ENCODE results near the gene VSIG8.

The VSIG8 gene

GRCh38 chr1:159849626-159850366 lies 12.7 kb downstream of the VSIG8 start:
- no peak overlapping the region for H3K4me3 ChIP-seq
- H3K36me3 ChIP-seq (ENCODE audit: insufficient read depth, low read length), result no peaks in the 10 kb centered on the region
- no peaks in the 10 kb centered on the region for H3K9me3 ChIP-seq (ENCODE audit: low read depth, low read length)
- no peak overlapping the region for H3K27ac ChIP-seq
- no peak for DNase-seq (ENCODE audit: low read depth, low spot score)
- TF ChIP-seq POLR2AphosphoS5 (IDR thresholded peaks at IDR 0.05; ENCODE audit: borderline replicate concordance, low read depth, low read length) (no peak), EZH2 (IDR thresholded peaks at IDR 0.05) (no peak), FOXP2 (optimal IDR thresholded peaks at IDR 0.05; ENCODE audit: control extremely low read depth, extremely low read length, insufficient read depth) (no peak)
- H3K9ac ChIP-seq (ENCODE audit: insufficient read length), result no peak overlapping the region

GRCh38 chr1:159848326-159848725 lies 14.1 kb downstream of the VSIG8 start:
- Histone ChIP-seq H3K9me3 (ENCODE audit: low read depth, low read length) (no peaks in the 10 kb centered on the region), H3K4me3 (no peak overlapping the region), H3K36me3 (ENCODE audit: insufficient read depth, low read length) (no peaks in the 10 kb centered on the region), H3K9ac (ENCODE audit: insufficient read length) (no peak overlapping the region), H3K27ac (no peak overlapping the region)
- no peak for DNase-seq (ENCODE audit: low read depth, low spot score)
- TF ChIP-seq POLR2AphosphoS5 (IDR thresholded peaks at IDR 0.05; ENCODE audit: borderline replicate concordance, low read depth, low read length) (no peak), FOXP2 (optimal IDR thresholded peaks at IDR 0.05; ENCODE audit: control extremely low read depth, extremely low read length, insufficient read depth) (no peak), EZH2 (IDR thresholded peaks at IDR 0.05) (no peak)

- TF ChIP-seq POLR2AphosphoS5 (IDR thresholded peaks at IDR 0.05; ENCODE audit: borderline replicate concordance, low read depth, low read length), result no peak
- no peak for TF ChIP-seq EZH2 (IDR thresholded peaks at IDR 0.05)
- H3K4me3 ChIP-seq, result no peak overlapping the region
- no peak overlapping the region for H3K27ac ChIP-seq
- no peaks in the 10 kb centered on the region for H3K9me3 ChIP-seq (ENCODE audit: low read depth, low read length)
- no peak for DNase-seq (ENCODE audit: low read depth, low spot score)
- H3K9ac ChIP-seq (ENCODE audit: insufficient read length), result no peak overlapping the region
- no peaks in the 10 kb centered on the region for H3K36me3 ChIP-seq (ENCODE audit: insufficient read depth, low read length)
Observed at GRCh38 chr1:159847231-159847630, 15.2 kb downstream of the VSIG8 start.

- no peak overlapping the region for H3K4me3 ChIP-seq
- no peak overlapping the region for H3K27ac ChIP-seq
- H3K9ac ChIP-seq (ENCODE audit: insufficient read length), result no peak overlapping the region
- DNase-seq (ENCODE audit: low read depth, low spot score), result no peak
- no peak for TF ChIP-seq POLR2AphosphoS5 (IDR thresholded peaks at IDR 0.05; ENCODE audit: borderline replicate concordance, low read depth, low read length)
- TF ChIP-seq EZH2 (IDR thresholded peaks at IDR 0.05), result no peak
- TF ChIP-seq FOXP2 (optimal IDR thresholded peaks at IDR 0.05; ENCODE audit: control extremely low read depth, extremely low read length, insufficient read depth), result no peak
- H3K36me3 ChIP-seq (ENCODE audit: insufficient read depth, low read length), result no peaks in the 10 kb centered on the region
- H3K9me3 ChIP-seq (ENCODE audit: low read depth, low read length), result no peaks in the 10 kb centered on the region
Observed at GRCh38 chr1:159845751-159846629, 16.5 kb downstream of the VSIG8 start.

- no peak for TF ChIP-seq EZH2 (IDR thresholded peaks at IDR 0.05)
- no peak for TF ChIP-seq POLR2AphosphoS5 (IDR thresholded peaks at IDR 0.05; ENCODE audit: borderline replicate concordance, low read depth, low read length)
- TF ChIP-seq FOXP2 (optimal IDR thresholded peaks at IDR 0.05; ENCODE audit: control extremely low read depth, extremely low read length, insufficient read depth), result no peak
- DNase-seq (ENCODE audit: low read depth, low spot score), result no peak
- Histone ChIP-seq H3K27ac (no peak overlapping the region), H3K9me3 (ENCODE audit: low read depth, low read length) (no peaks in the 10 kb centered on the region), H3K36me3 (ENCODE audit: insufficient read depth, low read length) (no peaks in the 10 kb centered on the region), H3K4me3 (no peak overlapping the region), H3K9ac (ENCODE audit: insufficient read length) (no peak overlapping the region)
Observed at GRCh38 chr1:159843459-159843858, 19.0 kb downstream of the VSIG8 start.

- Histone ChIP-seq H3K9ac (ENCODE audit: insufficient read length) (no peak overlapping the region), H3K4me3 (no peak overlapping the region), H3K36me3 (ENCODE audit: insufficient read depth, low read length) (no peaks in the 10 kb centered on the region), H3K27ac (no peak overlapping the region), H3K9me3 (ENCODE audit: low read depth, low read length) (no peaks in the 10 kb centered on the region)
- DNase-seq (ENCODE audit: low read depth, low spot score), result no peak
- TF ChIP-seq POLR2AphosphoS5 (IDR thresholded peaks at IDR 0.05; ENCODE audit: borderline replicate concordance, low read depth, low read length) (no peak), EZH2 (IDR thresholded peaks at IDR 0.05) (no peak), FOXP2 (optimal IDR thresholded peaks at IDR 0.05; ENCODE audit: control extremely low read depth, extremely low read length, insufficient read depth) (no peak)
Observed at GRCh38 chr1:159841749-159842148, 20.7 kb downstream of the VSIG8 start.

GRCh38 chr1:159839116-159839849 lies 23.2 kb downstream of the VSIG8 start:
- Histone ChIP-seq H3K4me3 (no peak overlapping the region), H3K9me3 (ENCODE audit: low read depth, low read length) (no peaks in the 10 kb centered on the region), H3K36me3 (ENCODE audit: insufficient read depth, low read length) (no peaks in the 10 kb centered on the region), H3K9ac (ENCODE audit: insufficient read length) (no peak overlapping the region), H3K27ac (no peak overlapping the region)
- no peak for DNase-seq (ENCODE audit: low read depth, low spot score)
- no peak for TF ChIP-seq POLR2AphosphoS5 (IDR thresholded peaks at IDR 0.05; ENCODE audit: borderline replicate concordance, low read depth, low read length)
- TF ChIP-seq FOXP2 (optimal IDR thresholded peaks at IDR 0.05; ENCODE audit: control extremely low read depth, extremely low read length, insufficient read depth), result no peak
- TF ChIP-seq EZH2 (IDR thresholded peaks at IDR 0.05), result no peak

- no peaks in the 10 kb centered on the region for H3K9me3 ChIP-seq (ENCODE audit: low read depth, low read length)
- no peak overlapping the region for H3K27ac ChIP-seq
- no peak overlapping the region for H3K9ac ChIP-seq (ENCODE audit: insufficient read length)
- TF ChIP-seq FOXP2 (optimal IDR thresholded peaks at IDR 0.05; ENCODE audit: control extremely low read depth, extremely low read length, insufficient read depth) (no peak), EZH2 (IDR thresholded peaks at IDR 0.05) (no peak), POLR2AphosphoS5 (IDR thresholded peaks at IDR 0.05; ENCODE audit: borderline replicate concordance, low read depth, low read length) (no peak)
- DNase-seq (ENCODE audit: low read depth, low spot score), result no peak
- no peaks in the 10 kb centered on the region for H3K36me3 ChIP-seq (ENCODE audit: insufficient read depth, low read length)
- H3K4me3 ChIP-seq, result no peak overlapping the region
Observed at GRCh38 chr1:159838715-159839114, 23.7 kb downstream of the VSIG8 start.

Data from SK-N-MC (cell line).